ENCODE results near the gene CTTNBP2. TPM values are rescaled to one million over a fixed set of nuclear protein-coding genes. Genes with fewer than 3 reads are reported as not detected.

CTTNBP2 gene
- total and polyA plus RNA-seq, 2 of the 4 experiments (the other 2 are of a cell fraction), result 6.6 to 11.3 TPM

DNA sequence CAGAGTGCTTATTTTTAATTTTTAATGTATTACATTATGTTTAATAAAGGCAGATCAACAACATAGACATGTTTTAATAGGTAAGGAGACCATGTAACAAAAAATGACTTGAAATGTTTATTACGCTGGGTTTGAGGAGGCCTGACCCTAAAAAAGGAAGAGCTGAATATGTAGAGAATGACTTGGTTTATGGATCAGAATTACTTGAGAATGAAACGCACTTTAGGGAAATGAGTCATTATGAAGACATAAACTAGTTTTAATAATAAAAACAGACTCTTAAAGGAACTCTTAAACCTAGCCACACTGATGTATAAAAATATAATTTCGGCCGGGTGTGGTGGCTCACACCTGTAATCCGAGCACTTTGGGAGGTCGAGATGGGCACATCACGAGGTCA is 56.5 kb downstream of the CTTNBP2 start:
- no peak overlapping the region for H3K18ac ChIP-seq (ENCODE audit: low read depth, low read length)
- H3K4me1 ChIP-seq (ENCODE audit: control insufficient read depth, insufficient read depth, low read length), result peaks cover 8% of the 10 kb centered on the region
- no peaks in the 10 kb centered on the region for H3K27me3 ChIP-seq (ENCODE audit: control insufficient read depth, insufficient read depth, low read length)
- dilution Hi-C loops (cut with HindIII; ENCODE audit: low sequenced_read_pairs, unreplicated experiment) (no loop called here), in situ Hi-C loops (cut with MboI; ENCODE audit: low sequenced_read_pairs) (no loop called here), intact Hi-C loops (cut with micrococcal nuclease) (no loop called here)
- ATAC-seq (ENCODE audit: low read depth) (peak; percentile 79), DNase-seq (peak; percentile 74)
- H2AK5ac ChIP-seq (ENCODE audit: low read depth, low read length), result no peak overlapping the region
- H2BK20ac ChIP-seq (ENCODE audit: low read depth, low read length), result no peak overlapping the region
- no peak overlapping the region for H3K23ac ChIP-seq (ENCODE audit: low read depth, low read length)
- no peak overlapping the region for H3K4me2 ChIP-seq (ENCODE audit: low read depth, low read length)
- H2AK9ac ChIP-seq (replicated peaks; ENCODE audit: low read depth, low read length, poor library complexity), result no peak overlapping the region
- peak overlapping the region; percentile 84 for H2BK5ac ChIP-seq (ENCODE audit: low read depth, low read length, poor library complexity, severe bottlenecking)
- H3K4ac ChIP-seq (ENCODE audit: low read depth, low read length), result no peak overlapping the region
- H4K5ac ChIP-seq (ENCODE audit: low read depth, low read length), result no peak overlapping the region
- 0 out of 4 replicates have a peak overlapping the region, but pooled peaks have one; percentile 40 to 56 for H4K8ac ChIP-seq (ENCODE audit: low read depth in 2 of 2, low read length in 2 of 2)
- H3K27ac ChIP-seq (ENCODE audit: insufficient read depth, low read length), result no peak overlapping the region; the same call in 1 of the 2 replicates
- no peak overlapping the region for H3K56ac ChIP-seq (ENCODE audit: extremely low read depth, insufficient read depth, low read length)
- no peak overlapping the region for H4K91ac ChIP-seq (ENCODE audit: insufficient read depth, low read depth, low read length)
- H3K9me3 ChIP-seq (ENCODE audit: control insufficient read depth, insufficient read depth, low read length), result no peaks in the 10 kb centered on the region
- H3K9me1 ChIP-seq (ENCODE audit: insufficient read depth, low read length), result 0 out of 2 replicates have a peak, but pooled peaks cover 5% of the 10 kb centered on the region
- H3K14ac ChIP-seq (replicated peaks; ENCODE audit: low read depth, low read length), result no peak overlapping the region
- no peak overlapping the region for H2BK15ac ChIP-seq (ENCODE audit: low read depth, low read length)
- TF ChIP-seq BHLHE40 (IDR thresholded peaks at IDR 0.05; ENCODE audit: low read depth, low read length), result no peak
- no peak for TF ChIP-seq CHD1 (IDR thresholded peaks at IDR 0.05; ENCODE audit: low read depth, low read length)
- no peak for TF ChIP-seq MAZ (IDR thresholded peaks at IDR 0.05; ENCODE audit: borderline replicate concordance, low read depth, low read length)
- TF ChIP-seq CEBPB (IDR thresholded peaks at IDR 0.05; ENCODE audit: low read depth, low read length), result no peak
- H3K9ac ChIP-seq (ENCODE audit: low read depth, low read length), result no peak overlapping the region
- no TSS peak for BruUV-seq (replicated peaks)
- no peaks in the 10 kb centered on the region for H4K20me1 ChIP-seq (ENCODE audit: insufficient read depth, low read length)
- ChIA-PET CTCF (no interaction called here), POLR2A (ENCODE audit: unreplicated experiment) (no interaction called here)
- H2BK120ac ChIP-seq (ENCODE audit: low read depth, low read length), result no peak overlapping the region
- H3K79me1 ChIP-seq (ENCODE audit: low read depth in 1 of 2, low read length in 2 of 2), result peaks cover 0 to 6% of the 10 kb centered on the region in 2 experiments; a peak in 1 of 4 replicates
- WGBS, 2 experiments (ENCODE audit: extremely low coverage in 2 of 2, insufficient read length in 1 of 2), result no CpG with 5 or more reads among the region's 7 CpGs
- H3K4me3 ChIP-seq (ENCODE audit: insufficient read depth, low read depth, low read length), result no peak overlapping the region
- H2AFZ ChIP-seq (replicated peaks; ENCODE audit: low read length, poor library complexity), result no peak overlapping the region
- H3K36me3 ChIP-seq (ENCODE audit: control insufficient read depth, insufficient read depth, low read length), result no peaks in the 10 kb centered on the region
